ENCODE data around the gene MGAT4A. TPM values are rescaled to one million over a fixed set of nuclear protein-coding genes. Genes with fewer than 3 reads are reported as not detected.

The MGAT4A gene
- under 0.01 TPM in 1 of 2 replicates, not detected in the other for total RNA-seq

DNA sequence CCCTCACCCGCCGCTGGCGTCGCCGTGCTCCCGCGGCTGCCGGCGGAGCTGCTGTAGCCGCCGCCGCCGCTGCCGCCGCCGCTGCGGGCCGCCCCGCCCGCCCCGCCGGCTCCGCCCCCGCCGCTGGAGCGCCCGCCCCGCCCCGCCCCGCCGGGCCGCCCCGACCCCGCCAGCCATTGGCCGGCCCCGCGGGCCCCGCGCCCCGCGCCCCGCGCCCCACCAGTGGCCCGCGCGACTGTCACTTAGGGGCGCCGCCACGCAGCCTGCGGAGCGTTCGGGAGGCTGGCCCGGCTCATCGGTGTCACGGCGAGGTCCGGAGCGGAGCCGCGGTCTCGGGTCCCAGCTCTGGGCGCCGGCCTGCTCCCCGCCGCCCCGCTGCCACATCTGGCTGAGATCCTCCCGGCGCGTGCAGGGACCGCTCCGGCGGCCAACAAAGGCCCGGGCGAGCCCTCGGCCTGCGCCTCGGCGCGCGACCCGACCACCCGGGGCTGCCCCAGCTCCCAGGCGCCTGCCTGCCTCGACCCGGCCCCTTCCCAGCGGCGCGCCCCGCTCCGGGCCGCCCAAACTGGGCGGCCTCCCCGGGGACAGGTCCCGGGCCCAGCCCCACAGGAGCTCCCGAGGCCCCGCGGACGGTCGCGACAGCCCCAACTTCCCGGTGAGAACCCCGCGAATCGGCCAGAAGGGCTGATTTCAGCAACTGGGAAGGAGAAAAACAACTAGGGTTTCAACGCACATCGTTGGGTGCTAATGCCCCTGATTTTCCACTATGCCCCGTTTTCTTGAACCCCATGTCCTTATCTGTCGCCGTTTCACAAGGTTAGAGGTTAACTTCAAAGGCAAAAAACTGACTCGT, at the start of gene MGAT4A:
Gene MGAT4A (minus strand): TSS at position 92 of the 853 bp plus-strand sequence. CDS start 4,800 bp downstream, outside the sequence.
- DNase-seq (ENCODE audit: low read depth): peak; percentile 18
- TF ChIP-seq, protein P1, sequence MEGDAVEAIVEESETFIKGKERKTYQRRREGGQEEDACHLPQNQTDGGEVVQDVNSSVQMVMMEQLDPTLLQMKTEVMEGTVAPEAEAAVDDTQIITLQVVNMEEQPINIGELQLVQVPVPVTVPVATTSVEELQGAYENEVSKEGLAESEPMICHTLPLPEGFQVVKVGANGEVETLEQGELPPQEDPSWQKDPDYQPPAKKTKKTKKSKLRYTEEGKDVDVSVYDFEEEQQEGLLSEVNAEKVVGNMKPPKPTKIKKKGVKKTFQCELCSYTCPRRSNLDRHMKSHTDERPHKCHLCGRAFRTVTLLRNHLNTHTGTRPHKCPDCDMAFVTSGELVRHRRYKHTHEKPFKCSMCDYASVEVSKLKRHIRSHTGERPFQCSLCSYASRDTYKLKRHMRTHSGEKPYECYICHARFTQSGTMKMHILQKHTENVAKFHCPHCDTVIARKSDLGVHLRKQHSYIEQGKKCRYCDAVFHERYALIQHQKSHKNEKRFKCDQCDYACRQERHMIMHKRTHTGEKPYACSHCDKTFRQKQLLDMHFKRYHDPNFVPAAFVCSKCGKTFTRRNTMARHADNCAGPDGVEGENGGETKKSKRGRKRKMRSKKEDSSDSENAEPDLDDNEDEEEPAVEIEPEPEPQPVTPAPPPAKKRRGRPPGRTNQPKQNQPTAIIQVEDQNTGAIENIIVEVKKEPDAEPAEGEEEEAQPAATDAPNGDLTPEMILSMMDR (IDR thresholded peaks at IDR 0.05; ENCODE audit: insufficient read depth, low read depth, low read length): no peak
- peak within 1 kb of the TSS; percentile 55 for H3K4me3 ChIP-seq (ENCODE audit: low read depth, low read length)

DNA sequence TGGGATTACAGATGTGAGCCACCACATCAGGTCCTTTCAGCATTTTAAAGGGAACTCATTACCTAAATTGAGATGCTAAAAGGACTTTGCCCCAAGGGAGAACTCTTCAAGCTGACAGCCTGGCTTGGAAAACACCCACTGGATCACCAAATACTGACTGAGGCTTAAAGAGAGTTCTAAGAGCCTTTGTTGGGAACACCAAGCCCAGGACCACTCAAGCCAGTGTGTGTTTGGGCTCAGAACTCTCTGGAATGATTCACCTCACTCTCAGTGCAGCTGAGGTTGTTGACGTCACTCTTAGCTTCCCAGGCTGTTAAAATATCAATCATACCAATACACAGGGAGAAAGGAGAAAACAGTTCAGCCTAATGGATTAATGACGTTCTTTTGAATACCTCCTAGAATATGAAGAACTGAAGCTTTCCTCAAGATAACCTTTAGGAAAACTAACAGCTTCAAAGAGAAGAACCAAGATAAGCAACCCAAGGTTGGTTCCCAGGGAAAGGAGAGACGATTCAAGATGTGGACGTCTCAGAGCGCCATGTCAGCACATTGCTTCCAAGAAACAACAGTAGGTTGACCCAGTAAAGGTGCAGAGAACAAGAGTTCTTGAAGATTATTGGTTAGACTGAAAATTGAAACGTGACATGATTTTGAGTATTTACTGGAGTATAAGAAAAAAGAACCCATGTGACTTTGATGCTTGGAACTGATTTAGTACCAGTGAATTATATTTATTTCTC, 48.0 kb upstream of the MGAT4A start:
- peak; percentile 4 for DNase-seq (ENCODE audit: low read depth)
- H3K4me3 ChIP-seq (ENCODE audit: low read depth, low read length): no peak overlapping the region
- TF ChIP-seq, protein P1 (IDR thresholded peaks at IDR 0.05; ENCODE audit: insufficient read depth, low read depth, low read length): no peak

DNA sequence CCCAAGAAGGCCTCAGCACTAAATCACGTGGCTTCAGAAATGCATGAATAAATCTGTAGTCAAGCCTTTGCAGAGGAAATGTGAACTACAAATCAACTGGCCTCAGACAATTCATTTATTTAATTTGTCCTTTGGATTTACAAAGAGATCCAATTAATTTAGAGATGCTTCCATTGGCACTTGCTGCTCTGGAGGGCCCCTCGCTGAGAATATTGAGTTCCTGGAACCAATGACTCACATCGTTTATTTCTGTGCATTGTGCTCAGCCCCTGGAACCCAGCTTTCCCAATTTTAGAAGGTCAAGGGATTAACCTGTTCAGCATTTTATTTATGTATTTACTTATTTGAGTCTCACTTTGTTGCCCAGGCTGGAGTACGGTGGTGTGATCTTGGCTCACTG, 47.2 kb upstream of the MGAT4A start:
- no peak for DNase-seq (ENCODE audit: low read depth)
- TF ChIP-seq, protein P1 (IDR thresholded peaks at IDR 0.05; ENCODE audit: insufficient read depth, low read depth, low read length): no peak
- H3K4me3 ChIP-seq (ENCODE audit: low read depth, low read length): no peak overlapping the region

DNA sequence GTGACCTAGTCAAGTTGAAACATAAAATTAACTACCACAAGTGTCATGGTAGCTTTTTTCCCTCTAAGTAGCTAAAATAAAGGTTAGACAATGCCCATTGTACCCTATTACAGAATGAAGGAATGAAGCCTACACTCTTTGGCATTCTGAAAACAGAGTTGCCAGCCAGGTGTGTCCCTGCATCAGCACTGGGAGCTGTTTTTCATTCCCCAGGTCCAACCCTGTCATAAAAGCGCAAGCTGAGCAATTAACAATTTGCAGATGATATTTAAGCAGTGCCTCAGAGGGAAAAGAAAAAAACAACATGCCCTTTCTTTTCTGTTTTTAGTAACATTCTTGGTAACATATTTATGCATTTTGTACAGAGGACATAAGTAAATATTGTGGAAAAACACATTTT, 46.8 kb upstream of the MGAT4A start:
- TF ChIP-seq, protein P1 (IDR thresholded peaks at IDR 0.05; ENCODE audit: insufficient read depth, low read depth, low read length): no peak

DNA sequence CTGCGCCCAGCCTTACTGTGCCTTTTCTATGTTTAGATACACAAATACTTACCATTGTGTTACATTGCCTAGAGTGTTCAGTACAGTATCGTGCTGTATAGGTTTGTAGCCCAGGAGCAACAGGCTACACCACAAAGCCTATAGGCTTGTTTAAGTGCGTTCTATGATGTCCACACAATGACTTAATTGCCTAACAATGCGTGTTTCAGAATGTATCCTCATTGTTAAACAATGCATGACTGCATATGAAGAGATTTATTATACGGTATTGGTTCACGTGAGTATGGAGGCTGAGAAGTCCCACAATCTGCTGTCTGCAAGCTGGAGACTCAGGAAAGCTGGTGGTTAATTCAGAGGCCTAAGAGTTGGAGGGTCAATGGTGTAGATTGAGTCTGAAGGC, 46.1 kb upstream of the MGAT4A start:
- no peak for DNase-seq (ENCODE audit: low read depth)
- TF ChIP-seq, protein P1 (IDR thresholded peaks at IDR 0.05; ENCODE audit: insufficient read depth, low read depth, low read length): no peak
- no peak overlapping the region for H3K4me3 ChIP-seq (ENCODE audit: low read depth, low read length)

More for the DNA sequence above, 46.8 kb upstream of the MGAT4A start:
- DNase-seq (ENCODE audit: low read depth): no peak
- no peak overlapping the region for H3K4me3 ChIP-seq (ENCODE audit: low read depth, low read length)

DNA sequence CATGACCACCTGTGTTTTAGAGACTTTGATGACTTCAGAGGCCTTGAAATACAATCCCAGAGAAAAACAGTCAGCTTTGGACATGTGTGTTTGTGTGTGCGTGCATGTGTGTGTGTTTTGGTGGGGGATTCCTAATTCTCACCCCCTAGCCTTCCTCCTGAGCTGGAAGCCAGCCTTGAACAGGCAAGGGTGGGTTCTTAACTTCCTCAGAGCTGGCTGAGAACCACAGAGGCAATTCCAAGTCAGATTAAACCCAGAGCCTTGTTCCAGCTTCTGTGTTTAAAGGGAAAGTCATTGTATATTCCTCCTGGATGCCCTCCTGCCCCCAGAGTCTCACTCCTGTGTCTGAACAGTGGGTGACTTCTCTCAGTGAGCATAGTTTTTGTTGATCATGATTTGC, 45.2 kb upstream of the MGAT4A start:
- TF ChIP-seq, protein P1 (IDR thresholded peaks at IDR 0.05; ENCODE audit: insufficient read depth, low read depth, low read length): no peak
- no peak overlapping the region for H3K4me3 ChIP-seq (ENCODE audit: low read depth, low read length)
- no peak for DNase-seq (ENCODE audit: low read depth)
